Effector memory CD8-positive, alpha-beta T cell (primary cell): ENCODE results near the gene PTK7.

Experiments used
- ATAC-seq: fragments of 150-1000 bp; cut with Tn5 transposase; replicated peaks from 2 replicates; pipeline ENCODE4 v1.10.0; 2021; ENCODE audit warnings: mild to moderate bottlenecking, moderate library complexity
- DNase-seq, 3 experiments: peaks; one replicate each; pipeline ENCODE4 v3.0.0; 2021
- H3K27ac Mint-ChIP-seq, 2 donors: one replicate each; pipeline ENCODE4 v1.8.0; 2022; ENCODE audit warnings: mild to moderate bottlenecking in 2 of 2, mixed read lengths in 2 of 2, moderate library complexity in 2 of 2
- H3K27me3 Mint-ChIP-seq, 2 donors: one replicate each; pipeline ENCODE4 v1.8.0; 2022; ENCODE audit warnings: mixed read lengths in 2 of 2
- H3K36me3 Mint-ChIP-seq: one replicate; pipeline ENCODE4 v1.8.0; 2022; ENCODE audit warnings: mild to moderate bottlenecking, moderate library complexity, mixed read lengths; ENCODE audit not compliant: insufficient read depth
- H3K4me1 Mint-ChIP-seq, 2 donors: one replicate each; pipeline ENCODE4 v1.8.0; 2022; ENCODE audit warnings: low read depth in 2 of 2, mixed read lengths in 2 of 2
- H3K4me3 Mint-ChIP-seq, 2 donors: one replicate each; pipeline ENCODE4 v1.8.0; 2022; ENCODE audit warnings: mild to moderate bottlenecking in 2 of 2, mixed read lengths in 2 of 2, moderate library complexity in 2 of 2
- H3K9me3 Mint-ChIP-seq, 2 donors: one replicate each; pipeline ENCODE4 v1.8.0; 2022; ENCODE audit warnings: mixed read lengths in 2 of 2

Gene PTK7

DNA sequence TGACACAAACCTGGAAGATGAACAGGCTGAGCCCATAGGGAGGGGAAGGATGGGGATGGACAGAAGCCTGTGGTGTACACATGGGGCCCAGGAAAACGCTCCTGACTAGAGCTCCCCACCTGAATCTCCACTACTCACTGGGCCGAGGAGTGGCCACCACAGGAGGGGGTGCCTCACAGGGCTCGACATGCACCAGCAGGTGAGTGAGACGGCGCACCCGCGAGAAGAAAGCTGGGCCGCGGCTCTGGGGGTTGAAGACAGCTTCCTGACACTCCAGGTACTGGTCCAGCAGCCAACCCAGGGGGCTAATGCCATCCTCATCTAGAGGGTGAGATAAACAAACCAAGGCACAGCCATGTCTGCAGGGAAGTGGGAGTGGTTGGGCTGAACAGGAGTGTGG lies 32.8 kb upstream of the PTK7 start:
- H3K4me3 Mint-ChIP-seq, result no peak overlapping the region
- DNase-seq, result no peak
- ATAC-seq, result no peak
- H3K27ac Mint-ChIP-seq, result peak overlapping the region in 1 of 2 donors; percentile 44
- H3K4me1 Mint-ChIP-seq, result no peaks in the 10 kb centered on the region
- no peaks in the 10 kb centered on the region for H3K27me3 Mint-ChIP-seq
- H3K36me3 Mint-ChIP-seq, result peaks cover 13% of the 10 kb centered on the region
- no peaks in the 10 kb centered on the region for H3K9me3 Mint-ChIP-seq

DNA sequence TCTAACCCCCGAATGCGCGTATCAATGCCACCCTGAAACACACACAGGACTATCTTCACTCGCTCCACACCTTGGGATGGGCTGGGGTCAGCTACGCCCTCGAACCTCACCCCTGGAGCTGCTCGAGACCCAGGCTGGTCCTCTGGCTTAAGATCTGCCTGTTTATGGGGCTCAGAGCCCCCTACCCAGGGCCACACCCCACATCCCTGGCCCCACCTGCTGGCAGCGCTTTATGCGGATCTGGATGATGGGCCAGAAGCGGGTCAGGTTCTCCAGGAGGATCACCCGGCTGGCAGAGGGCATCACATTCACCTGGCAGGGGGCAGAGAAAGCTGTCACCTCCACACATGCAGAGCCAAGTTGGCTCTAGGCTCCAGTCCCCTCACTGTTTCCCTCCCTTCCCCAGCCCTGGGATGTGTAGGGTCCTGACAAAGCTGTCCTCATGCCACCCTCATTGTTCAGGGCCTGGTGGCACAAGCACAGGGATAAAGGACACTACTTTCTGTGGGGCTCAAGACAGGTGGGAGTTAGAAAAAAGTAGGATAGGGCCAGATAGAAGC lies 30.7 kb upstream of the PTK7 start:
- Mint-ChIP-seq H3K27me3 (no peaks in the 10 kb centered on the region), H3K9me3 (no peaks in the 10 kb centered on the region), H3K4me3 (no peak overlapping the region), H3K36me3 (peaks cover 15% of the 10 kb centered on the region), H3K27ac (peak overlapping the region in 1 of 2 donors; percentile 13), H3K4me1 (peaks cover 0 to under 1% of the 10 kb centered on the region in 2 donors)
- ATAC-seq, result no peak
- DNase-seq, result no peak

DNA sequence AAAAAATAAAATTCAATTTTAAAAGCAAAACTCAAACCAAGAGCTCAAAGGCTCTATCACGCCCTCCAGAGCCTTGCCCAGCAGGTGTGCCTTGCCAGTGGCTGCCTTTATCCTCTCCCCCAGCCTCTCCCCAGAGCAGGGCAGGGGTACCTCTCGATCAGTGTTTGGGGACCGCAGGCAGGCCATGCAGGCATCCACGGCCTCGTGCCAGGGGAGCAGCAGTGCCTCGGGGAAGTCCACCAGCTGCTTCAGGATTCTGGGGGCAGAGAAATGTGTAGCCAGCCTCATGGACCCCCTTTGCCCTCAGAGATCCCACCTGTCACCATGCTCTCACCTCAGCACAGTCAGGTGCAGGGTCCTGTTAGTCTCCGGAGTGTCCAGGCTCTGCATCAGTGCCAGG lies 28.1 kb upstream of the PTK7 start:
- H3K4me3 Mint-ChIP-seq, result no peak overlapping the region
- H3K9me3 Mint-ChIP-seq, result no peaks in the 10 kb centered on the region
- no peak overlapping the region for H3K27ac Mint-ChIP-seq
- H3K36me3 Mint-ChIP-seq, result peaks cover 19% of the 10 kb centered on the region
- no peaks in the 10 kb centered on the region for H3K27me3 Mint-ChIP-seq
- H3K4me1 Mint-ChIP-seq, result peaks cover 18 to 25% of the 10 kb centered on the region in 2 donors
- DNase-seq, result no peak
- ATAC-seq, result no peak

DNA sequence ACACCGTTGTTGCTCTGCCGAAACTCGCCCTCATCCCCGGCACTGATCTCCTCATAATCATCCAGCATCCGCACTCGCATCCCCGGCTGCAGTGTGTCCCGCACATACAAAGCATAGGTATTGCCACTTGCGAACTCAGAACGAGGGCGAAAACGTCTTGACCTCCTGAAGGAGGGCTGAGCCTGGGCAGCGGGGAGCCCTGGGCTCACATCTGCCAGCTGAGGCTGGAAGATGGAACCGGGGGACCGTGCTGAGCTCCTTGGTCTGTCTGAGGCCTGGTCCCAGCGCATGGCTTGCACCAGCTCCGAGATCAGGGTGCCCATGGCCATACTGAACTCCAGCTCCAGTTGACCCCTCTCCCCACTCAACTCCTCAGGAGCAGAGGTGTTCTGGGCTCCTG lies 25.1 kb upstream of the PTK7 start:
- DNase-seq (no peak), ATAC-seq (no peak)
- peaks cover 30 to 38% of the 10 kb centered on the region in 2 donors for H3K4me1 Mint-ChIP-seq
- H3K27me3 Mint-ChIP-seq, result no peaks in the 10 kb centered on the region
- H3K4me3 Mint-ChIP-seq, result no peak overlapping the region
- peaks cover 39% of the 10 kb centered on the region for H3K36me3 Mint-ChIP-seq
- peak overlapping the region; percentile 1 to 95 for H3K27ac Mint-ChIP-seq
- H3K9me3 Mint-ChIP-seq, result no peaks in the 10 kb centered on the region

DNA sequence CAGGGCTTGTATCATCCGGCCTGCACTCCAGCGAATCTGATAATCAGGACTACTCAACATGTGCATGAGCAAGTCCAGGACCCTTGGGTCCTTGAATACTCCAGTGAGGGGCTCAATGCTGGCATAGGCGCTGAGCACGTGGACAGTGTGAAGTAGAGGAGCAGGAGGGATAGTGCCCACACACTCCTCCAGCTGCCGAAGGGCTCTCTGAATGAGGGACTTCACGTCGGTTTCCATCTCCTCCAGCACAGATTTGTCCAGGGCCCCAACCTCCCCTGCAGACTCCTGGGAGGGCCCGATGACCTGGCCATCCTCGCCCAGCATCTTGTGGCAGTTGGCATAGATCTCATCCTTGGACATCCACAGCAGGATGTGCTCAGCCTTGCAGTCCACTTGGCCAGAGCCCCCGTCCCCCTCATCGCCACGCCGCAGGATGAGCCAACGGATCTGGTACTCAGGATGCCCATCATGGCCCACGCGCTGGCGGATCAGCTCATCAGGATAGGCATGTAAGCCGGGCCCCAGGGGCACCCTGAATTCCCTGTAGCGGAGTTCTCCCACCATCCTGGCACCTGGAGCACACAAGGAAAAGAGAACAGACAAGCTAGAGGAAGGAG lies 23.8 kb upstream of the PTK7 start:
- H3K27ac Mint-ChIP-seq, result peak overlapping the region; percentile 95
- H3K36me3 Mint-ChIP-seq, result peaks cover 48% of the 10 kb centered on the region
- ATAC-seq (no peak), DNase-seq (no peak)
- H3K4me1 Mint-ChIP-seq, result peaks cover 30 to 38% of the 10 kb centered on the region in 2 donors
- peak overlapping the region; percentile 89 to 93 for H3K4me3 Mint-ChIP-seq
- no peaks in the 10 kb centered on the region for H3K27me3 Mint-ChIP-seq
- H3K9me3 Mint-ChIP-seq, result no peaks in the 10 kb centered on the region

DNA sequence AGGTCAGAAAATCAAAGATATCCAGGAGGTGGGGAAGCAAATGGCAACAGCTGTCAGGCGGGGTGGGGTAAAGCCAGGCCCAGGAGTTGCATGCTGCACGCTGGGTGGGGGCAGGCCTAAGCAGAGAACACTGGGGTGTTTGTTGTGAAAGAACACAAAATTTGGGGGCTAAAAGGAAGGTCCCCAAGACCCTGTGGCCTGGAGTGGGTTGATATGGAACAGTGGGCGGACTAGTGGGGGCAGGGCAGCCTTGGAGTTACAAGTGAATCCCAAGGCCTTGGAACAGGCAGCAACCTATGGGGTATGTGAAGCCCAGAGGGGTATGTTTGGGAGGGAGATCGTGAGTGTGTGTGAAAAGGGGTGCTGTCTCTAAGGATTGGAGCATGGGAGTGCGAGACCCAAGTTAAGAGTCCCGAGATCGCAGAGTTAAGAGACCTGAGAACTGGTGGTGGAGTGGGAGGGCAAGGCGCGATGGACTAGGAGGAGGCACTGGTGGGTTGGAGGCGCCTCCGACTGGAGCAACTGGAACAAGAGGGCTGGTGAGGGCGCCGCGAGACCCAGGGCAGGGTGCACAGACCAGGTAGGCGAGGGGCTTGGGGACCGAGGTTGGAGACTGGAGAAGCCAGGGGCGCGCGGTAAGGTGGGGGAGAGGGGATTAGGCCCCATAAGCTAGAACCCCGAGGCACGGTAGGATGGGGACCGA lies 23.1 kb upstream of the PTK7 start:
- ATAC-seq (peak; percentile 16), DNase-seq (no peak)
- Mint-ChIP-seq H3K9me3 (no peaks in the 10 kb centered on the region), H3K36me3 (peaks cover 53% of the 10 kb centered on the region), H3K27ac (peak overlapping the region; percentile 95), H3K4me3 (peak overlapping the region; percentile 89 to 93), H3K4me1 (peaks cover 31 to 38% of the 10 kb centered on the region in 2 donors), H3K27me3 (no peaks in the 10 kb centered on the region)

DNA sequence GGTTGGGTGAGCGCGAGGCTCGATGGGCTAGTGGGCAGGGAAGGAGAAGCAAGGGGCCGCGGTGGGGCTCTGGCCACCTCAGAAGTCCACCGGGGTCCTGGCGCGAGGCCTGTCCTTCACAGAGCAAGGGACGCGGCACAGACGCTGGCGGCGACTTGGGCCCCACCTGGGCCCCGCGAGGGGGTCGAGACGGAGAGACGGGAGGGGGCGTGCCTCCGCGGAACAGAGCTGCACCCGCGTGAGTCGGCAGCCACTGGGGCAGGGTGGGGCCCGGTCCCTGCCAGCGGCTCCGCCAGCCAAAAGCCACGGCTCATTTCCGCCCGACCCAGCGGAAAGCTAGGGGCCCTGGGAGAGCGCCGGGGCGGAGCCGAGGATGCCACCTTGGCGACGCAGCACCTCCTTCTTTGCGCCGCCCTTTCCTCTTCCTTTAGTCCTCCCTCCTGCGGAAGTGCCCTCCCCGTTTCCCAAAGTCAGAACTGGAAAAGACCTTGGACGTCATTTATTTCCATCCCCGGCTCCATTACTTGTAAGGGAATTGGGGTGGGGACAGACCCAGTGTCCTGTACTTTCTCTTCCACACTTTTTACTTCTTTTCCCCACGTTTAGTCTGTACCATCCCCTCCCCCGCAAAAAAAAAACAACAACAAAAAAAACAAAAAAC lies 22.4 kb upstream of the PTK7 start, which contains the start of gene CUL7:
TSS of gene CUL7 (minus strand) at position 307 of the 661 bp plus-strand sequence. CDS start 1,063 bp downstream, outside the sequence.
- Mint-ChIP-seq H3K27ac (peak within 1 kb of the TSS; percentile 95), H3K27me3 (no peaks in the 10 kb centered on the region), H3K36me3 (peaks cover 56% of the 10 kb centered on the region), H3K4me1 (peaks cover 37 to 43% of the 10 kb centered on the region in 2 donors), H3K9me3 (no peaks in the 10 kb centered on the region), H3K4me3 (peak within 1 kb of the TSS; percentile 89 to 93)
- DNase-seq (peak; percentile 81 to 83 (median 82)), ATAC-seq (peak; percentile 99)

DNA sequence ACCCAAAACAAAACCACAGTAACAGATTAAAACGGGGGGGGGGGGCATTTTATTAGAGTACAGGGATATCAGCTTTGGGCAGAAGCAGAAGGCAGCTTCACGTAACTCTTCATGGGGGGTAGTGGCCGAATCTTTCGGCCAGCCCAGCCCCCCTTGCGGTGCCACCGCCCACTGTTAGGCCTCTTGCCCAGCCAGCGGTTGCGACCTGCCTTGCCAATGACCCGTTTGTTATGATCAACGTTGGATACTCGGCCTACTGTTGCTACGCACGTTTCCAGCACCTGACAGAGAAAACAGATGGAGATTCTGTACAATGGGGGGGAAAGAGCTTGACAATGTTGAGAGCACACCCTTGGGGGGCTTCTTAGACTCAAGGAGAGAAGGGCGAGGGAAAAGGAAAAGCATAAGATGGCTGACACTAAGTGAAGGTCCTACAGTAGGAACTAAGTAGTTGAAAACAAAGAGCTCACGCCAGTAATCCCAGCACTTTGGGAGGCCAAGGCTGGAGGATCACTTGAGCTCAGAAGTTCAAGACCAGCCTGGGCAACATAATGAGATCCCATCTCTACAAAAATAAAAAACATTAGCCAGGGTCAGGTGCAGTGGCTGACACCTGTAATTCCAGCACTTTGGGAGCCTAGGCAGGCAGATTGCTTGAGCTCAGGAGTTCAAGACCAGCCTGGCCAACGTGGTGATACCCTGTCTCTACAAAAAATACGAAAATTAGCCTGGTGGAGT lies 21.7 kb upstream of the PTK7 start:
- DNase-seq, result no peak
- no peak for ATAC-seq
- Mint-ChIP-seq H3K9me3 (no peaks in the 10 kb centered on the region), H3K36me3 (peaks cover 52% of the 10 kb centered on the region), H3K4me3 (peak overlapping the region; percentile 89 to 93), H3K27me3 (no peaks in the 10 kb centered on the region), H3K27ac (peak overlapping the region; percentile 95), H3K4me1 (peaks cover 40 to 50% of the 10 kb centered on the region in 2 donors)

DNA sequence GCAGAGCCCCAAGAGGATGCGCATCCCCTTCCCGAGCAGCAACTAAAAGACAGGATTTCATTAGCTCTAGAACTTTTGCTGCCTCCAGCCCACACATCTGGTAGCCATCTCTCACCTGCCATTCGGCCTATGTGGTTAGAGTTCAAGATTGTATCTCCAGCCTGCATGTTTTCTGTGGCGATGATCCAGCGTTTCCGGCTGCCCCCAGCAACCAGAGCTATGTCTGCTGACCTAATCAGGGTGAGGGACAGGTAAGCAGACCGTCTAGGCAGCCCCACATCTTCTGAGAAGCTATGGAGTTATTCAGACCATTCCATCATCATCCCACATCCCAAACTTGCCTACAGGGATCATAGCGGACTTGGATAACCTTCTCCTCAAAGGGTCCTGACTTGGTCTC lies 20.1 kb upstream of the PTK7 start:
- H3K4me1 Mint-ChIP-seq, result peaks cover 41 to 48% of the 10 kb centered on the region in 2 donors
- no peaks in the 10 kb centered on the region for H3K27me3 Mint-ChIP-seq
- ATAC-seq, result no peak
- DNase-seq, result no peak
- H3K27ac Mint-ChIP-seq, result no peak overlapping the region
- H3K36me3 Mint-ChIP-seq, result peaks cover 56% of the 10 kb centered on the region
- H3K4me3 Mint-ChIP-seq, result no peak overlapping the region
- no peaks in the 10 kb centered on the region for H3K9me3 Mint-ChIP-seq

DNA sequence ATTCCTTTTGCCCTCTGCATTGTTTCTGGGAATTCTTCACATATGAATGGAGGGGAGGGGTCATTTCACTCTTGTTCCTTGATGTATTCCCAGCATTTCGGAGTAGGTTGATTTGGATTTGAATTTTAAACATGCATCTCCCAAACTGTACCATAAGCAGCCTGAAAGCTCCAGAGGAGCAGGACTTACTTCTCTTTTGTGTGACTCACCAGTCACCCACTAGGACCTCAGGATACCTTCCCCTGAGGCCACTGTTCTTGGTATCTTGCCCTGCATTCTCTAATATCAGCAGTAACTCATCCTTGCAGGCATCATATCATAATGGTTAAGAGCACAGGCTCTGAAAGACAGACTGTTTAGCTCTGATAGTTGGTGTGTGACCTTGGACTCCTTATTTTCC lies 17.6 kb upstream of the PTK7 start:
- H3K27me3 Mint-ChIP-seq, result no peaks in the 10 kb centered on the region
- ATAC-seq, result no peak
- no peak for DNase-seq
- peaks cover 26% of the 10 kb centered on the region in 2 donors for H3K4me1 Mint-ChIP-seq
- H3K27ac Mint-ChIP-seq, result peak overlapping the region; percentile 97 to 99
- H3K36me3 Mint-ChIP-seq, result peaks cover 55% of the 10 kb centered on the region
- H3K9me3 Mint-ChIP-seq, result no peaks in the 10 kb centered on the region
- peak overlapping the region; percentile 93 to 95 for H3K4me3 Mint-ChIP-seq

DNA sequence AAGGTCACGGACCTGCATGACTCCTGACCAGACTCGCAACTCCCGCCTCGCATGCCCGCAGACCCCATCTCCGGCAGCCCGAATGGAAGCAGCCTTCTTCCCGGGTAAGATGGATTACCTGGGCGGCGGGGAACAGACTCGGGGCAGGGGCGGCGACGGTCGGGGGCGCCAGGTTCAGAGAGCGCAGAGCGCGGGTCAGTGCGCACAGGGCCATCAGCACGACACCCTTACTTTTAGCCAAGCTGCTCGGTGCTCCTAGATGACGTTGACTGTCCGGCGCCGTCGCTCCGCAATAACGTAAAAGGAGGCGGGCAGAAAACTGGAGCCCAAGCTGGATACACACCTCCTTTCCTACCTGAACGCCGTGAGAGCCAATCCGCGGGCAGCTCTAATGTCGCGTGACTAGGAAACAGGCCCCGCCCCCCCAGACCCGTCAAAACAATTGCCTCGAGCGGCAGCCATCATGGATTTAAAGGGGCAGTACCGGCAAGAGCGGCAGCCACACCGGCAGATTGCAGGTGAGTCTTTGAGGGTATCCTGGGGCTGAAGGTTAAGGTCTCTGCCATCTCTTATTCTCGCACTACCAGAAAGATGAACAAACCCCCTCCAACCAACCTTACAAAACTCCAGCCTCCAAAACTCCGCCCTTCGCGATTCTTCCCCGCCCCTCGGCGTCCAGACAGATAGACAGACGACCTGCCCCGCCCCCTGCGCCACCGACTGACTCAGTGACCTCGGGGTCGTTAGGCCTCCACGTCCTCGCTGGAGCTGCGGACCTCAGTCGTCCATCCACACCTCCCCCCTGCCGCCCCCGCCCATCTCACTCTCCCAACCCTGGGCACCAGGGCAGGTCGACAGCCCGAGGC lies 16.7 kb upstream of the PTK7 start, which contains the start of the genes KLC4 and MRPL2:
TSS of gene KLC4 (plus strand) at position 464 of the 866 bp plus-strand sequence. CDS start 1,705 bp downstream, outside the sequence.
TSS of gene MRPL2 (minus strand) at position 267 of the 866 bp plus-strand sequence. CDS start at position 214, 53 bp downstream.
- ATAC-seq, result peak; percentile 95
- no peaks in the 10 kb centered on the region for H3K9me3 Mint-ChIP-seq
- H3K4me3 Mint-ChIP-seq, result peak within 1 kb of the TSS; percentile 93 to 95
- peak within 1 kb of the TSS; percentile 97 to 99 for H3K27ac Mint-ChIP-seq
- peak; percentile 95 to 98 (median 95) for DNase-seq
- H3K36me3 Mint-ChIP-seq, result peaks cover 50% of the 10 kb centered on the region
- H3K27me3 Mint-ChIP-seq, result no peaks in the 10 kb centered on the region
- peaks cover 19% of the 10 kb centered on the region in 2 donors for H3K4me1 Mint-ChIP-seq
